ENCODE measurements around the gene ELAVL1. TPM values are rescaled to one million over a fixed set of nuclear protein-coding genes. Genes with fewer than 3 reads are reported as not detected.

The ELAVL1 gene
- polyA plus RNA-seq, 1 of the 3 experiments (the other 2 are of a cell fraction) = 49.6 TPM

DNA sequence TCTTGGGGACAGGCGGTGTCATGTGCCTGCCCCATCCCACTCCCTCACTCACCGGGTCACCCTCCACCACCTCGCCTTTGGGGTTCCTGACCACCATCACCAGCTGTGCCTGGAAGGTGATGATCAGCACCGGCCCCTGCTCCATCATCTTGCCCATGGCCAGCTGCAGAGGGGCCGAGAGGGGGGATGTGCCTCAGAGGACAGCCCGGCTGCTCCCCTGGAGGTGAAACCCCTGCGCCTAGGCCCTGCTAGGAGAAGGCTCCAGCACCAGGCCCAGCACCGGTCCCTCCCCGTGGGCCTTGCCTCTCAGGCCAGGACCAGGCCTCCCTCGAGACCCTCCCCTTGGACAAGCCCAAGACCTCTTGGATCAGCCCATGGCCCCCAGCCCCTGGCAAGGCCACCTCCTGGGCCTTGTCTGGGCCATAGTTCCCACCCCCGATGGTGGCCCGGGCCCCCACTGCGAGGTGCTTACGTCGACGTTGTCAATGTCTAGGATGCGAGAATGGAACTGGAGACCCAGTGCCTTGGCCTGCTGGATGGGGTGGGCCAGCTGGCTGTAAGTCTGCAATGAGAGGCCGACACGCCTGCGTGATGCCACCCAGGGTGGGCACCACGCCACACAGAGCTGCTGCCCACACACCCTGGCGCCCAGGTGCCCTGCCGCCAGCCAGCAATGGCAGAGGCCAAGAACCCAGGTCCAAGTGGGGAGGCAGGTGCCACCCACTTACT lies 77.7 kb downstream of the ELAVL1 start:
- WGBS (ENCODE audit: low lambda C conversion rate) = 91% methylated on average over 14 of the region's 23 CpGs
- H3K4me3 ChIP-seq (ENCODE audit: low read depth in 2 of 2, low read length in 1 of 2) = no peak overlapping the region
- H3K9me2 ChIP-seq = no peaks in the 10 kb centered on the region
- H3K27ac ChIP-seq (ENCODE audit: low read depth in 2 of 2, low read length in 1 of 2) = peak overlapping the region; percentile 91 to 99
- H3F3A ChIP-seq (replicated peaks; ENCODE audit: insufficient read depth) = peaks cover 37% of the 10 kb centered on the region
- peaks cover 9% of the 10 kb centered on the region; the same call in 1 of the 2 replicates for H3K79me2 ChIP-seq (ENCODE audit: insufficient read depth)
- POLR2A ChIA-PET = no interaction called here
- H3K4me1 ChIP-seq (ENCODE audit: control insufficient read depth in 1 of 2, insufficient read depth in 2 of 2, low read depth in 1 of 2, low read length in 1 of 2) = peaks cover 38 to 48% of the 10 kb centered on the region in 2 experiments
- H3K27me3 ChIP-seq (ENCODE audit: insufficient read depth) = no peaks in the 10 kb centered on the region
- peak overlapping the region; percentile 90 for H3K4me2 ChIP-seq
- DNase-seq = no peak
- no peak for TF ChIP-seq EP300 (IDR thresholded peaks at IDR 0.05; ENCODE audit: borderline replicate concordance in 1 of 2, low read depth in 1 of 2, low read length in 1 of 2)
- TF ChIP-seq GATA2 (CRISPR knock-in tag; IDR thresholded peaks at IDR 0.05) = no peak
- TF ChIP-seq, protein P1, sequence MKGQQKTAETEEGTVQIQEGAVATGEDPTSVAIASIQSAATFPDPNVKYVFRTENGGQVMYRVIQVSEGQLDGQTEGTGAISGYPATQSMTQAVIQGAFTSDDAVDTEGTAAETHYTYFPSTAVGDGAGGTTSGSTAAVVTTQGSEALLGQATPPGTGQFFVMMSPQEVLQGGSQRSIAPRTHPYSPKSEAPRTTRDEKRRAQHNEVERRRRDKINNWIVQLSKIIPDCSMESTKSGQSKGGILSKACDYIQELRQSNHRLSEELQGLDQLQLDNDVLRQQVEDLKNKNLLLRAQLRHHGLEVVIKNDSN (IDR thresholded peaks at IDR 0.05; ENCODE audit: borderline replicate concordance, low read depth) = no peak
- no peak for TF ChIP-seq RAD21 (IDR thresholded peaks at IDR 0.05; ENCODE audit: low read length)
- no peak for TF ChIP-seq RXRA (IDR thresholded peaks at IDR 0.05; ENCODE audit: borderline replicate concordance, low read depth)
- no peak for TF ChIP-seq FOSL2 (IDR thresholded peaks at IDR 0.05; ENCODE audit: borderline replicate concordance, low read depth)
- TF ChIP-seq TAF1 (IDR thresholded peaks at IDR 0.05; ENCODE audit: borderline replicate concordance, low read depth, low read length) = no peak
- TF ChIP-seq, protein P2, sequence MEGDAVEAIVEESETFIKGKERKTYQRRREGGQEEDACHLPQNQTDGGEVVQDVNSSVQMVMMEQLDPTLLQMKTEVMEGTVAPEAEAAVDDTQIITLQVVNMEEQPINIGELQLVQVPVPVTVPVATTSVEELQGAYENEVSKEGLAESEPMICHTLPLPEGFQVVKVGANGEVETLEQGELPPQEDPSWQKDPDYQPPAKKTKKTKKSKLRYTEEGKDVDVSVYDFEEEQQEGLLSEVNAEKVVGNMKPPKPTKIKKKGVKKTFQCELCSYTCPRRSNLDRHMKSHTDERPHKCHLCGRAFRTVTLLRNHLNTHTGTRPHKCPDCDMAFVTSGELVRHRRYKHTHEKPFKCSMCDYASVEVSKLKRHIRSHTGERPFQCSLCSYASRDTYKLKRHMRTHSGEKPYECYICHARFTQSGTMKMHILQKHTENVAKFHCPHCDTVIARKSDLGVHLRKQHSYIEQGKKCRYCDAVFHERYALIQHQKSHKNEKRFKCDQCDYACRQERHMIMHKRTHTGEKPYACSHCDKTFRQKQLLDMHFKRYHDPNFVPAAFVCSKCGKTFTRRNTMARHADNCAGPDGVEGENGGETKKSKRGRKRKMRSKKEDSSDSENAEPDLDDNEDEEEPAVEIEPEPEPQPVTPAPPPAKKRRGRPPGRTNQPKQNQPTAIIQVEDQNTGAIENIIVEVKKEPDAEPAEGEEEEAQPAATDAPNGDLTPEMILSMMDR (IDR thresholded peaks at IDR 0.05) = no peak
- TF ChIP-seq, protein P3, sequence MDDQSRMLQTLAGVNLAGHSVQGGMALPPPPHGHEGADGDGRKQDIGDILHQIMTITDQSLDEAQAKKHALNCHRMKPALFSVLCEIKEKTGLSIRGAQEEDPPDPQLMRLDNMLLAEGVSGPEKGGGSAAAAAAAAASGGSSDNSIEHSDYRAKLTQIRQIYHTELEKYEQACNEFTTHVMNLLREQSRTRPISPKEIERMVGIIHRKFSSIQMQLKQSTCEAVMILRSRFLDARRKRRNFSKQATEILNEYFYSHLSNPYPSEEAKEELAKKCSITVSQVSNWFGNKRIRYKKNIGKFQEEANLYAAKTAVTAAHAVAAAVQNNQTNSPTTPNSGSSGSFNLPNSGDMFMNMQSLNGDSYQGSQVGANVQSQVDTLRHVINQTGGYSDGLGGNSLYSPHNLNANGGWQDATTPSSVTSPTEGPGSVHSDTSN (IDR thresholded peaks at IDR 0.05) = no peak
- no peak for TF ChIP-seq GABPA (IDR thresholded peaks at IDR 0.05; ENCODE audit: low read depth)
- no peak for TF ChIP-seq NFIC (IDR thresholded peaks at IDR 0.05; ENCODE audit: borderline replicate concordance)
- TF ChIP-seq SMC3 (IDR thresholded peaks at IDR 0.05; ENCODE audit: low read depth, low read length) = no peak
- TF ChIP-seq RCOR1 (IDR thresholded peaks at IDR 0.05; ENCODE audit: low read length) = no peak
- TF ChIP-seq, protein P4, sequence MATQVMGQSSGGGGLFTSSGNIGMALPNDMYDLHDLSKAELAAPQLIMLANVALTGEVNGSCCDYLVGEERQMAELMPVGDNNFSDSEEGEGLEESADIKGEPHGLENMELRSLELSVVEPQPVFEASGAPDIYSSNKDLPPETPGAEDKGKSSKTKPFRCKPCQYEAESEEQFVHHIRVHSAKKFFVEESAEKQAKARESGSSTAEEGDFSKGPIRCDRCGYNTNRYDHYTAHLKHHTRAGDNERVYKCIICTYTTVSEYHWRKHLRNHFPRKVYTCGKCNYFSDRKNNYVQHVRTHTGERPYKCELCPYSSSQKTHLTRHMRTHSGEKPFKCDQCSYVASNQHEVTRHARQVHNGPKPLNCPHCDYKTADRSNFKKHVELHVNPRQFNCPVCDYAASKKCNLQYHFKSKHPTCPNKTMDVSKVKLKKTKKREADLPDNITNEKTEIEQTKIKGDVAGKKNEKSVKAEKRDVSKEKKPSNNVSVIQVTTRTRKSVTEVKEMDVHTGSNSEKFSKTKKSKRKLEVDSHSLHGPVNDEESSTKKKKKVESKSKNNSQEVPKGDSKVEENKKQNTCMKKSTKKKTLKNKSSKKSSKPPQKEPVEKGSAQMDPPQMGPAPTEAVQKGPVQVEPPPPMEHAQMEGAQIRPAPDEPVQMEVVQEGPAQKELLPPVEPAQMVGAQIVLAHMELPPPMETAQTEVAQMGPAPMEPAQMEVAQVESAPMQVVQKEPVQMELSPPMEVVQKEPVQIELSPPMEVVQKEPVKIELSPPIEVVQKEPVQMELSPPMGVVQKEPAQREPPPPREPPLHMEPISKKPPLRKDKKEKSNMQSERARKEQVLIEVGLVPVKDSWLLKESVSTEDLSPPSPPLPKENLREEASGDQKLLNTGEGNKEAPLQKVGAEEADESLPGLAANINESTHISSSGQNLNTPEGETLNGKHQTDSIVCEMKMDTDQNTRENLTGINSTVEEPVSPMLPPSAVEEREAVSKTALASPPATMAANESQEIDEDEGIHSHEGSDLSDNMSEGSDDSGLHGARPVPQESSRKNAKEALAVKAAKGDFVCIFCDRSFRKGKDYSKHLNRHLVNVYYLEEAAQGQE (IDR thresholded peaks at IDR 0.05; ENCODE audit: low read depth, low read length) = no peak
- no peak for TF ChIP-seq JUND (IDR thresholded peaks at IDR 0.05)
- no peak for TF ChIP-seq MEF2A (IDR thresholded peaks at IDR 0.05; ENCODE audit: borderline replicate concordance, low read depth)
- no peak for TF ChIP-seq NRF1 (IDR thresholded peaks at IDR 0.05; ENCODE audit: low read depth, low read length)
- TF ChIP-seq MXI1 (IDR thresholded peaks at IDR 0.05; ENCODE audit: low read depth, low read length) = no peak
- TF ChIP-seq ELF1 (IDR thresholded peaks at IDR 0.05) = no peak
- TF ChIP-seq, protein P5, sequence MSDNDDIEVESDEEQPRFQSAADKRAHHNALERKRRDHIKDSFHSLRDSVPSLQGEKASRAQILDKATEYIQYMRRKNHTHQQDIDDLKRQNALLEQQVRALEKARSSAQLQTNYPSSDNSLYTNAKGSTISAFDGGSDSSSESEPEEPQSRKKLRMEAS (IDR thresholded peaks at IDR 0.05; ENCODE audit: low read depth) = no peak
- H3K9ac ChIP-seq = peak overlapping the region; percentile 73; the same call in 1 of the 2 replicates
- H4K20me1 ChIP-seq (ENCODE audit: insufficient read depth) = peaks cover 21% of the 10 kb centered on the region
- peaks cover 11 to 29% of the 10 kb centered on the region in 2 experiments for H3K36me3 ChIP-seq (replicated peaks in 1 of 2; ENCODE audit: control insufficient read depth in 1 of 2, insufficient read depth in 2 of 2, low read length in 1 of 2)
- no peaks in the 10 kb centered on the region for H3K9me3 ChIP-seq
- H2AFZ ChIP-seq (ENCODE audit: low read depth) = no peak overlapping the region
- CTCF ChIA-PET = interaction anchor here (0.9 to 6.7 kb wide), 7 partner anchors 8 to 75 kb away, joined by 3 to 69 read pairs (median 8); partner anchors contain the start of gene TIMM44

Data from SK-N-SH (cell line).